H1 (cell line): ENCODE measurements around the gene PPP1R3C. TPM values are rescaled to one million over a fixed set of nuclear protein-coding genes. Genes with fewer than 3 reads are reported as not detected.
A peak's percentile ranks its signal among the peaks of the same experiment; 100 is the strongest.

ENCODE experiments used
- CTCF ChIA-PET: fragments of 300-600 bp; sonication (Branson Sonifier 250); formaldehyde crosslinking; loops from one replicate; lab custom pipeline; 2021; ENCODE audit not compliant: partially characterized antibody; lab: Charles Lee
- POLR2A ChIA-PET: fragments of 300-600 bp; sonication (Branson Sonifier 250); formaldehyde crosslinking; loops from one replicate; lab custom pipeline; 2021; ENCODE audit warnings: inconsistent platforms; ENCODE audit not compliant: partially characterized antibody; lab: Charles Lee
- DNase-seq, 2 experiments: peaks; one replicate each; pipeline versions ENCODE4 v3.0.0 to v3.0.0-alpha.2; 2010 to 2022; ENCODE audit warnings: low spot score in 2 of 2, low read depth in 1 of 2, mixed read lengths in 1 of 2
- FAIRE-seq: peaks from 2 replicates; lab custom pipeline; 2011; peaks lifted over from hg19 to GRCh38; lab: Jason Lieb, UNC
- H2AFZ ChIP-seq: 2 replicates; pipeline ENCODE4 v1.8.1; 2012; ENCODE audit warnings: low read length, inconsistent platforms
- H2AK5ac ChIP-seq: 2 replicates; pipeline ENCODE4 v1.6.1; 2013; ENCODE audit warnings: low read depth, low read length
- H2BK120ac ChIP-seq: replicated peaks from 2 replicates; pipeline ENCODE3; 2013; ENCODE audit warnings: low read depth, low read length, inconsistent platforms
- H2BK12ac ChIP-seq: 2 replicates; pipeline ENCODE4 v1.6.1; 2013; ENCODE audit warnings: low read depth, low read length
- H2BK15ac ChIP-seq: 2 replicates; pipeline ENCODE4 v1.6.1; 2013; ENCODE audit warnings: low read length
- H2BK20ac ChIP-seq: 2 replicates; pipeline ENCODE4 v1.6.1; 2013; ENCODE audit warnings: low read length
- H2BK5ac ChIP-seq: 2 replicates; pipeline ENCODE4 v1.6.1; 2013; ENCODE audit warnings: low read depth, low read length
- H3K14ac ChIP-seq: 2 replicates; pipeline ENCODE4 v1.6.1; 2013; ENCODE audit warnings: inconsistent platforms; ENCODE audit not compliant: insufficient read length
- H3K18ac ChIP-seq: 2 replicates; pipeline ENCODE4 v1.6.1; 2013; ENCODE audit warnings: low read length; ENCODE audit errors: extremely low read depth
- H3K23ac ChIP-seq: 2 replicates; pipeline ENCODE4 v1.6.1; 2013; ENCODE audit warnings: inconsistent platforms; ENCODE audit not compliant: insufficient read length
- H3K23me2 ChIP-seq: 2 replicates; pipeline ENCODE4 v1.6.1; 2013; ENCODE audit warnings: low read depth, low read length
- H3K27ac ChIP-seq: 2 replicates; pipeline ENCODE4 v1.6.1; 2011; ENCODE audit warnings: low read depth, low read length, inconsistent platforms
- H3K27me3 ChIP-seq, 4 experiments: replicated peaks in 1 of 4; 1 replicate in 1 of 4; 2 replicates in 3 of 4; pipeline versions ENCODE4 v1.6.1 to v1.8.1; 2011 to 2013; ENCODE audit warnings: low read length in 3 of 4, mild to moderate bottlenecking in 3 of 4, inconsistent platforms in 2 of 4, mixed read lengths in 2 of 4, moderate library complexity in 1 of 4; ENCODE audit not compliant: control insufficient read depth in 3 of 4, insufficient read depth in 3 of 4; ENCODE audit errors: extremely low read depth in 1 of 4
- H3K36me3 ChIP-seq, 4 experiments: 2 replicates each; pipeline versions ENCODE4 v1.6.1 to v1.8.1; 2011 to 2013; ENCODE audit warnings: mild to moderate bottlenecking in 4 of 4, low read length in 3 of 4, moderate library complexity in 2 of 4, control low read depth in 1 of 4, inconsistent platforms in 1 of 4; ENCODE audit not compliant: insufficient read depth in 4 of 4, control insufficient read depth in 2 of 4
- H3K4ac ChIP-seq: replicated peaks from 2 replicates; pipeline ENCODE3; 2013; ENCODE audit warnings: low read length, low read depth, mixed read lengths, inconsistent platforms; ENCODE audit not compliant: insufficient read length
- H3K4me1 ChIP-seq, 4 experiments: replicated peaks in 1 of 4; 1 replicate in 1 of 4; 2 replicates in 3 of 4; pipeline versions ENCODE4 v1.6.1 to v1.8.1; 2011 to 2013; ENCODE audit warnings: low read length in 3 of 4, inconsistent platforms in 2 of 4, mixed read lengths in 1 of 4; ENCODE audit not compliant: insufficient read depth in 4 of 4, control insufficient read depth in 3 of 4
- H3K4me2 ChIP-seq, 2 experiments: 2 replicates each; pipeline versions ENCODE4 v1.6.1 to v1.8.1; 2011 to 2013; ENCODE audit warnings: low read depth in 2 of 2, low read length in 2 of 2, control low read depth in 1 of 2, inconsistent platforms in 1 of 2, mild to moderate bottlenecking in 1 of 2; ENCODE audit not compliant: insufficient read depth in 1 of 2
- H3K4me3 ChIP-seq, 4 experiments: fragments of 200-600, 300-600 bp in 1 of 4; sonication (generic), shearing (Covaris generic), sonication (Bioruptor Twin) in 1 of 4; 2 replicates each; pipeline versions ENCODE4 v1.5.1 to v1.8.1; 2011 to 2016; ENCODE audit warnings: low read length in 4 of 4, low read depth in 3 of 4, control low read depth in 2 of 4, inconsistent platforms in 2 of 4, mild to moderate bottlenecking in 2 of 4, mixed read lengths in 1 of 4, moderate library complexity in 1 of 4; ENCODE audit not compliant: insufficient read depth in 2 of 4; ENCODE audit errors: extremely low read depth in 1 of 4
- H3K56ac ChIP-seq: replicated peaks from 2 replicates; pipeline ENCODE3; 2013; ENCODE audit warnings: low read depth, mild to moderate bottlenecking, mixed read lengths, low read length, inconsistent platforms; ENCODE audit not compliant: insufficient read length
- H3K79me1 ChIP-seq: 2 replicates; pipeline ENCODE4 v1.6.1; 2013; ENCODE audit warnings: low read depth, low read length, control low read depth
- H3K79me2 ChIP-seq, 2 experiments: 2 replicates each; pipeline versions ENCODE4 v1.6.1 to v1.8.1; 2012 to 2013; ENCODE audit warnings: low read length in 2 of 2, mild to moderate bottlenecking in 2 of 2, inconsistent platforms in 1 of 2; ENCODE audit not compliant: insufficient read depth in 2 of 2, control insufficient read depth in 1 of 2
- H3K9ac ChIP-seq, 4 experiments: replicated peaks in 1 of 4; 1 replicate in 1 of 4; 2 replicates in 3 of 4; pipeline versions ENCODE4 v1.6.1 to v1.8.1; 2011 to 2013; ENCODE audit warnings: low read depth in 3 of 4, low read length in 3 of 4, control low read depth in 2 of 4, mild to moderate bottlenecking in 2 of 4, moderate library complexity in 2 of 4, inconsistent platforms in 1 of 4; ENCODE audit errors: extremely low read depth in 1 of 4
- H3K9me3 ChIP-seq, 2 experiments: 2 replicates each; pipeline versions ENCODE4 v1.6.1 to v1.8.1; 2012 to 2013; ENCODE audit warnings: mild to moderate bottlenecking in 2 of 2, moderate library complexity in 2 of 2, control low read depth in 1 of 2, inconsistent platforms in 1 of 2, low read depth in 1 of 2, low read length in 1 of 2, mixed read lengths in 1 of 2; ENCODE audit not compliant: insufficient read depth in 2 of 2
- H4K20me1 ChIP-seq, 2 experiments: replicated peaks in 1 of 2; 2 replicates each; pipeline versions ENCODE3 to v1.8.1; 2011 to 2013; ENCODE audit warnings: inconsistent platforms in 2 of 2, low read length in 2 of 2, mild to moderate bottlenecking in 1 of 2; ENCODE audit not compliant: insufficient read depth in 2 of 2, control insufficient read depth in 1 of 2
- H4K5ac ChIP-seq: 2 replicates; pipeline ENCODE4 v1.6.1; 2013; ENCODE audit warnings: low read length, low read depth, mixed read lengths, inconsistent platforms; ENCODE audit not compliant: insufficient read length
- H4K8ac ChIP-seq: 2 replicates; pipeline ENCODE4 v1.8.0; 2013; ENCODE audit warnings: mild to moderate bottlenecking, moderate library complexity, low read length, inconsistent platforms; ENCODE audit not compliant: insufficient read depth; ENCODE audit errors: extremely low read depth
- H4K91ac ChIP-seq: replicated peaks from 2 replicates; pipeline ENCODE3; 2013; ENCODE audit warnings: low read length, mixed read lengths, inconsistent platforms; ENCODE audit not compliant: insufficient read length
- CHD1 ChIP-seq: IDR thresholded peaks from 2 replicates; pipeline ENCODE4 v1.6.1; 2012; ENCODE audit warnings: low read depth, low read length, improper control_type of control experiment
- GABPA ChIP-seq: IDR thresholded peaks from 2 replicates; pipeline ENCODE4 v1.6.1; 2011; ENCODE audit warnings: mild to moderate bottlenecking, low read length, moderate library complexity, borderline replicate concordance; ENCODE audit not compliant: insufficient read depth
- GTF2F1 ChIP-seq: IDR thresholded peaks from 2 replicates; pipeline ENCODE4 v1.6.1; 2012; ENCODE audit warnings: low read depth, low read length, improper control_type of control experiment, borderline replicate concordance
- HDAC6 ChIP-seq: IDR thresholded peaks from one replicate; pipeline ENCODE4 v1.7.1; 2012; ENCODE audit warnings: low read depth, mild to moderate bottlenecking, inconsistent platforms, low read length, moderate library complexity
- POLR2A ChIP-seq, 2 experiments: IDR thresholded peaks; 1 replicate in 1 of 2; 2 replicates in 1 of 2; pipeline ENCODE4 v1.6.1; 2011; ENCODE audit warnings: low read depth in 2 of 2, low read length in 2 of 2, mild to moderate bottlenecking in 2 of 2; ENCODE audit errors: control extremely low read depth in 1 of 2
- POLR2AphosphoS5 ChIP-seq: IDR thresholded peaks from 2 replicates; pipeline ENCODE4 v1.6.1; 2011; ENCODE audit warnings: low read depth, low read length
- POU5F1 ChIP-seq: IDR thresholded peaks from 2 replicates; pipeline ENCODE4 v1.6.1; 2011; ENCODE audit warnings: low read depth, mild to moderate bottlenecking, low read length, moderate library complexity
- SP2 ChIP-seq: IDR thresholded peaks from 2 replicates; pipeline ENCODE4 v1.6.1; 2012; ENCODE audit warnings: mild to moderate bottlenecking, low read length, inconsistent platforms
- TBP ChIP-seq: IDR thresholded peaks from 2 replicates; pipeline ENCODE4 v1.6.1; 2011; ENCODE audit warnings: low read depth, low read length, improper control_type of control experiment
- TCF12 ChIP-seq: IDR thresholded peaks from 2 replicates; pipeline ENCODE4 v1.6.1; 2011; ENCODE audit warnings: low read depth, mild to moderate bottlenecking, low read length
- WGBS, 2 experiments: shearing (Covaris generic) in 1 of 2; methylation state at CpG; one replicate each; pipeline versions ENCODE4 v1.1.6 to v1.1.7; 2013 to 2015; ENCODE audit warnings: low lambda C conversion rate in 2 of 2, mixed read lengths in 2 of 2, inconsistent platforms in 1 of 2, low coverage in 1 of 2, missing lambda C conversion rate in 1 of 2; ENCODE audit not compliant: insufficient replicate concordance in 2 of 2, insufficient coverage in 1 of 2, insufficient read length in 1 of 2; ENCODE audit errors: extremely low coverage in 1 of 2, missing lambda C conversion rate in 1 of 2; 5-methylcytosine and 5-hydroxymethylcytosine counted together
- polyA plus RNA-seq, 7 experiments: library from polyadenylated mRNA; depleted of rRNA in 3 of 7; stranded (reverse) in 5 of 7; unstranded in 2 of 7; fragments of >200 nt in 5 of 7; fragments of 200-250 nt in 2 of 7; gene quantifications; 1 replicate in 5 of 7; 2 replicates in 1 of 7; 4 replicates in 1 of 7; pipeline versions ENCODE4 v1.2.1 to v1.2.3, GENCODE V29; 2011 to 2013; ENCODE audit warnings: missing spikeins in 2 of 7, mixed read lengths in 2 of 7
- total RNA-seq: library from RNA; stranded (reverse); fragmentation: NEBNext Ultra II Directional; extraction: Animal tissue kit (Norgen Biotek cat#: 25700); gene quantifications from 2 replicates; pipeline ENCODE4 v1.2.1, GENCODE V29; 2021

Gene PPP1R3C
- total and polyA plus RNA-seq, 2 of the 8 experiments (the other 6 are each of a cell fraction or from before 2014, with no cell fraction given): 1.3 TPM

- Histone ChIP-seq H3K4me3 (no peak overlapping the region), H3K14ac (no peak overlapping the region), H3K4me2 (no peak overlapping the region), H4K8ac (no peak overlapping the region), H3K9me3 (no peaks in the 10 kb centered on the region), H4K91ac (no peak overlapping the region), H3K23ac (no peak overlapping the region), H2BK120ac (no peak overlapping the region), H2AFZ (0 out of 2 replicates have a peak overlapping the region, but pooled peaks have one; percentile 22), H3K79me2 (no peaks in the 10 kb centered on the region), H3K27me3 (no peaks in the 10 kb centered on the region), H4K20me1 (no peaks in the 10 kb centered on the region), H3K4ac (no peak overlapping the region), H2BK20ac (no peak overlapping the region), H3K79me1 (no peaks in the 10 kb centered on the region), H3K9ac (no peak overlapping the region), H2BK15ac (no peak overlapping the region), H2BK12ac (no peak overlapping the region), H3K18ac (no peak overlapping the region), H2BK5ac (no peak overlapping the region), H3K36me3 (no peaks in the 10 kb centered on the region), H3K4me1 (no peaks in the 10 kb centered on the region), H2AK5ac (no peak overlapping the region), H4K5ac (no peak overlapping the region), H3K23me2 (no peaks in the 10 kb centered on the region), H3K56ac (no peak overlapping the region), H3K27ac (no peak overlapping the region)
- FAIRE-seq: no peak
- ChIA-PET POLR2A (no interaction called here), CTCF (interaction anchor here (0.7 to 1.9 kb wide), 2 partner anchors 18 to 77 kb away, joined by 3 to 14 read pairs; no protein-coding TSS in a partner anchor)
- WGBS, 2 experiments: 88% methylated on average over 7 of the region's 7 CpGs; no CpG with 5 or more reads in 1 of the 2 experiments
- DNase-seq: no peak
- TF ChIP-seq POLR2A (IDR thresholded peaks at IDR 0.05; ENCODE audit: control extremely low read depth in 1 of 2, low read depth in 2 of 2, low read length in 2 of 2) (no peak), TCF12 (no peak), GABPA (no peak), TBP (no peak), POLR2AphosphoS5 (no peak), CHD1 (no peak), SP2 (no peak), POU5F1 (no peak), GTF2F1 (no peak), HDAC6 (no peak)
Observed at GRCh38 chr10:91617072-91617609, 15.7 kb downstream of the PPP1R3C start.
